T-helper 2 cell treated with Interferon-gamma antibody and Interleukin-4, amounts not matched to agents 5 μg/mL and 100 μg/mL, for 36 hours (primary cell): ENCODE measurements around the gene ZNF292.
"Not testable (repeated sequence)": the region's sequence is repeated elsewhere in the genome, so short reads cannot be mapped to it uniquely, and the experiment has no call there.

ENCODE experiments used
- DNase-seq: peaks from one replicate; pipeline ENCODE4 v3.0.0; 2021; ENCODE audit warnings: low spot score
- H3K27ac Mint-ChIP-seq: one replicate; pipeline ENCODE4 v1.8.0; 2021; ENCODE audit warnings: mild to moderate bottlenecking, mixed read lengths
- H3K27me3 Mint-ChIP-seq: one replicate; pipeline ENCODE4 v1.8.0; 2021; ENCODE audit warnings: low read depth, mixed read lengths
- H3K36me3 Mint-ChIP-seq: one replicate; pipeline ENCODE4 v1.8.0; 2021; ENCODE audit warnings: low read depth, mixed read lengths
- H3K4me1 Mint-ChIP-seq: one replicate; pipeline ENCODE4 v1.8.0; 2021; ENCODE audit warnings: low read depth, mixed read lengths
- H3K4me3 Mint-ChIP-seq: one replicate; pipeline ENCODE4 v1.8.0; 2022; ENCODE audit warnings: mild to moderate bottlenecking, moderate library complexity, mixed read lengths
- H3K9me3 Mint-ChIP-seq: one replicate; pipeline ENCODE4 v1.8.0; 2021; ENCODE audit warnings: mixed read lengths

Gene ZNF292

DNA sequence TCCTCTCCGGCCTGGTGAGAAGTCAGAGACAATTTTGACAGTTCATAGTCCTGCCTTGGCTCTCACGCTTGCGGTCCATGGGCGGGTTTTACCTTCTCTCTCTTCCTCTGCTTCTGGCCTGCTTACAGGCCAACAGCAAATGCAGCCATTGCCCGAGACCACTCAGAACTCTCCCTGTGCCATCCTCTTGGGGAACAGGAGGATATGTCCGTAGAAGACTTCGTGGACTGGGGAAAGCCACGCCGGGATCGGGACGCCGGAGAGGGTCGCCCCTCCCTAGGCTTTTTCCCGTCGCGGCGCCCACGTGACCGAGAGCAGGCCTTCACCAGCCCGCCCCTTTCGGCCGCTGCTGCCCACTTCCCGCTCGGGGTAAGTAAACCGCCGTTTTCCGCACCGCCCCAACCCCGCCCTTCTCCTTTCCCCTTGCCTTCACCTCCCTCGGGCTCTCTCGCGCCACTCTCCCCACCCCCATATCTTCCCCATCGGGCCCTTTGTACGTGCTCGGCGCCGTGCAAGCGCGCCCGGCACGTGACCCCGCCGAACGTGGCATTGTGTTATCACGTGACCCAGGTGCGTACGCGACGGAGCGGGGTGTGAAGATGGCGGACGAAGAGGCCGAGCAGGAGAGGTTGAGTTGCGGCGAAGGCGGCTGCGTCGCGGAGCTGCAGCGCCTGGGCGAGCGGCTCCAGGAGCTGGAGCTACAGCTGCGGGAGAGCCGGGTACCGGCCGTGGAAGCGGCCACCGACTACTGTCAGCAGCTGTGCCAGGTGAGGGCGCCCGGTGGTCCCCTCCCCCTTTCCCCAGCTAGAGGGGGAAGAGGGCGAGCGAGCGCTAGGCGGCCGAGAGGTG lies at the start of gene ZNF292:
ZNF292 (plus strand) TSS at position 573 of the 849 bp plus-strand sequence; CDS start at position 600, 27 bp downstream.
- peak; percentile 98 for DNase-seq
- peaks cover 45% of the 10 kb centered on the region for H3K4me1 Mint-ChIP-seq
- peak within 1 kb of the TSS; percentile 91 for H3K4me3 Mint-ChIP-seq
- H3K9me3 Mint-ChIP-seq, result no peaks in the 10 kb centered on the region
- peaks cover 12% of the 10 kb centered on the region for H3K36me3 Mint-ChIP-seq
- peak within 1 kb of the TSS; percentile 99 for H3K27ac Mint-ChIP-seq
- H3K27me3 Mint-ChIP-seq, result no peaks in the 10 kb centered on the region

DNA sequence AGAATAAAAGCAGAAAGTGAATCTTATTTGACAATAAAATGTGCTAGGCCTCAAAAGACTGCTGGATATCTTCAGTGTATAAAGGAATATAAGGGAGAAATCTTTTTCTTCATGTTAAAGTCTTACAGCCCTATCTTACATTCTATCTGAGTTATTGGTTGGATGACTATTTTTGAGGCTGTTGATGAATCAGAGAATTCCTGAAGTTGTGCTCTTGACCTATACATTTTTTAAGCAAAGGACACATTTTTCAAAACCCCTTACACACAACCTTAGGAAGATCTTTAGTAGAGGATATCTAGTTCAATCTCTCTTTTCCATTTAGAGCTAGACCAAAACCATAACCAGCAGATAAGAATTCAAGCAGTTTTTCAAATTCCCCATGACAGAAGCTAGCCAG lies 49.5 kb upstream of the ZNF292 start:
- Mint-ChIP-seq H3K27me3 (peaks cover 39% of the 10 kb centered on the region), H3K4me3 (no peak overlapping the region), H3K36me3 (no peaks in the 10 kb centered on the region), H3K4me1 (no peaks in the 10 kb centered on the region), H3K9me3 (no peaks in the 10 kb centered on the region), H3K27ac (no peak overlapping the region)
- DNase-seq, result no peak

DNA sequence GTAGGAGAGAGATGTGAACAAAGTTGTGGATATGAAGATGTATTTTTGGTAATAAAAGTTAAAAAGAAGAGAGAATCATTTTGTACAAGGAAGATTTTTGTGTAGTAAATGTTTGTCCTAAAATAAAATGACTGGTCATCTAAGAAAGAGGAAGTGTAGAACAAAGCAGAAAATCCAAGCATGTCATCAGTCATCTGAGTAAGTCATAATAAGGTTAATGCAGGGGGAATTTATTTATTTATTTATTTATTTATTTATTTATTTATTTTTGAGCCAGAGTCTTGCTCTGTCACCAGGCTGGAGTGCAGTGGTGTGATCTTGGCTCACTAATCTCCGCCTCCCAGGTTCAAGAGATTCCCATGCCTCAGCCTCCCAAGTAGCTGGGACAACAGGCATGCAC lies 44.7 kb upstream of the ZNF292 start:
- H3K9me3 Mint-ChIP-seq, result no peaks in the 10 kb centered on the region
- H3K27ac Mint-ChIP-seq, result no peak overlapping the region
- H3K4me3 Mint-ChIP-seq, result no peak overlapping the region
- no peak for DNase-seq
- no peaks in the 10 kb centered on the region for H3K4me1 Mint-ChIP-seq
- no peaks in the 10 kb centered on the region for H3K36me3 Mint-ChIP-seq
- H3K27me3 Mint-ChIP-seq, result peaks cover 60% of the 10 kb centered on the region

DNA sequence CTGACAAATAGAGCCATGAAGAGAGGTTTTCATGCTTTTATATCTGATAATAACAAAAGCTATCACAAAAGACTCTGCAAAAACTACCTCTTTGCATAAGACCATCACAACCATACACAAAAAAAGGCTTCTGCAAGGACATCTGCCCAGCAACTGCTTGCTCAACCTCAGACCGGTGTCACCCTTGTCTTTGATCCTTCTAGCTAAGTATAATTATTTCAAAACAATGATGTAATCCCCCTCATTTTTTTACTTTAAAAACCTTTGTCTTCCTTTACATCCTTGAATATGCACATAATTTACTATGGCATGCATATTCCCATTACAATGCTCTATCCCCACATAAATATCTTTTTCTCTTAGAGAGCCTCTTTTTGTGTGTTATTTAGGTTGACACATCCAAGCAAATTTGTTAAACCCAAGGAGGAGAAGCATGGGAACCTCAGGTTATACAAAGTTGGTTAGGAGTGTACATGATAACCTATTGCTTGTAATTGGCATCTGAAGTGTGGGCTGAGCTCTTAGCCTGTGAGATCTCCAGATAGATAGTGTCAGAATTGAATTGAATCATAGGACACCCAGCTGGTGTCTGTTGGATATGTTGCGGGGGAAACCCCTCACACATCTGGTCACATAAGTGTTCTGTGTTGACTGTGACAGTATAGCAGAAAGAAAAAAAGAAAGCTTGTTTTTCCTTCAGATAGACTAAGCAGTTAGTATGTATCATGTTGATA lies 39.8 kb upstream of the ZNF292 start:
- no peak overlapping the region for H3K4me3 Mint-ChIP-seq
- DNase-seq, result peak; percentile 24
- no peaks in the 10 kb centered on the region for H3K36me3 Mint-ChIP-seq
- H3K9me3 Mint-ChIP-seq, result no peaks in the 10 kb centered on the region
- H3K27me3 Mint-ChIP-seq, result peaks cover 56% of the 10 kb centered on the region
- H3K4me1 Mint-ChIP-seq, result no peaks in the 10 kb centered on the region
- H3K27ac Mint-ChIP-seq, result no peak overlapping the region

DNA sequence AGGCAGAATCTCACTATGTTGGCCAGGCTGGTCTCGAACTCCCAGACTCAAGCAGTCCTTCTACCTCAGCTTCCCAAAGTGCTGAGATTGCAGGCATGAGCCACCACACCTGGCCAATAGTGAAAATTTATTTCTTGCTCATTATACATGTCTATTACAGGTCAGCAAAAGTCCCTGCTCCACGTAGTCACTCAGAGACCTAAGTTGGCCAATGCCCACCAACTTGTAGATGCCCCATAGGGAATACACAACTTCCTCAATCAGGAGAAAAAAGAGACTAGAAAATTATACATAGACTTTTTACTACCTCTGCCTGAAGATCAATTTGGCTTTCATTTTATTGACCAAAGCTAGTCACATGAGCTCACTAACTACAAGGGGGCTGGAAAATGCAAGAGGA lies 38.4 kb upstream of the ZNF292 start:
- no peak overlapping the region for H3K27ac Mint-ChIP-seq
- no peak for DNase-seq
- H3K4me1 Mint-ChIP-seq, result no peaks in the 10 kb centered on the region
- H3K9me3 Mint-ChIP-seq, result no peaks in the 10 kb centered on the region
- no peaks in the 10 kb centered on the region for H3K36me3 Mint-ChIP-seq
- H3K27me3 Mint-ChIP-seq, result peaks cover 58% of the 10 kb centered on the region
- no peak overlapping the region for H3K4me3 Mint-ChIP-seq

GRCh38 chr6:87118054-87118453 lies 37.3 kb upstream of the ZNF292 start:
- Mint-ChIP-seq H3K9me3 (no peaks in the 10 kb centered on the region), H3K4me3 (no peak overlapping the region), H3K27ac (no peak overlapping the region), H3K4me1 (no peaks in the 10 kb centered on the region), H3K36me3 (no peaks in the 10 kb centered on the region), H3K27me3 (peaks cover 55% of the 10 kb centered on the region)
- no peak for DNase-seq

GRCh38 chr6:87122477-87122876 lies 32.9 kb upstream of the ZNF292 start:
- DNase-seq, result no peak
- Mint-ChIP-seq H3K4me3 (no peak overlapping the region), H3K9me3 (no peaks in the 10 kb centered on the region), H3K4me1 (no peaks in the 10 kb centered on the region), H3K27ac (no peak overlapping the region), H3K27me3 (peaks cover 37% of the 10 kb centered on the region), H3K36me3 (no peaks in the 10 kb centered on the region)

- H3K9me3 Mint-ChIP-seq, result no peaks in the 10 kb centered on the region
- H3K4me3 Mint-ChIP-seq, result no peak overlapping the region
- DNase-seq, result no peak
- no peaks in the 10 kb centered on the region for H3K36me3 Mint-ChIP-seq
- H3K27ac Mint-ChIP-seq, result no peak overlapping the region
- H3K27me3 Mint-ChIP-seq, result peaks cover 31% of the 10 kb centered on the region
- no peaks in the 10 kb centered on the region for H3K4me1 Mint-ChIP-seq
Observed at GRCh38 chr6:87124074-87124473, 31.3 kb upstream of the ZNF292 start.

GRCh38 chr6:87126501-87126900 lies 28.9 kb upstream of the ZNF292 start:
- Mint-ChIP-seq H3K4me3 (no peak overlapping the region), H3K4me1 (no peaks in the 10 kb centered on the region), H3K36me3 (no peaks in the 10 kb centered on the region), H3K27ac (no peak overlapping the region), H3K27me3 (peaks cover 23% of the 10 kb centered on the region), H3K9me3 (no peaks in the 10 kb centered on the region)
- DNase-seq, result no peak

GRCh38 chr6:87127737-87128136 lies 27.6 kb upstream of the ZNF292 start:
- DNase-seq, result no peak
- Mint-ChIP-seq H3K36me3 (no peaks in the 10 kb centered on the region), H3K9me3 (no peaks in the 10 kb centered on the region), H3K27ac (no peak overlapping the region), H3K4me1 (no peaks in the 10 kb centered on the region), H3K27me3 (peaks cover 21% of the 10 kb centered on the region), H3K4me3 (no peak overlapping the region)

DNA sequence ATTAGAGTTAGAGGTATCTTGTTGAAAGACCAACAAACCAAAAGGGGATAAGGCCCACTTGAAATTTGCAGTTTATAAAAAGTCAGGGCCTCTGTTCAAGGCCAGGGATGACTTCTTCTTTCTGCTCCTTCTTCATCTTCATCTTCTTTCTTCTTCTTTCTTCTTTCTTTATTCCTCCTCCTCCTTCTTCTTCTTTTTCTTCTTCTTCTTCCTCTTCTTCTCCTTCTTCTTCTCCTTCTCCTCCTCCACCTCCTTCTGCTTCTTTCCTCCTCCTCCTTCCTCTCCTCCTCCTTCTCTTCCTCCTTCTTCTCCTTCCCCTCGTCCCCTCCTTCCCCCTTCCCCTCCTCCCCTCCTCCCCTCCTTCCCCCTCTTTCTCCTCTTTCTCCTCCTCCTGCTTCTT lies 18.4 kb upstream of the ZNF292 start:
- no peak for DNase-seq
- peaks cover 53% of the 10 kb centered on the region for H3K27me3 Mint-ChIP-seq

GRCh38 chr6:87139236-87139635 lies 16.1 kb upstream of the ZNF292 start:
- peaks cover 55% of the 10 kb centered on the region for H3K27me3 Mint-ChIP-seq
- peak; percentile 16 for DNase-seq
- H3K4me3 Mint-ChIP-seq, result no peak overlapping the region
- H3K4me1 Mint-ChIP-seq, result peaks cover 1% of the 10 kb centered on the region
- peaks cover 4% of the 10 kb centered on the region for H3K9me3 Mint-ChIP-seq
- no peaks in the 10 kb centered on the region for H3K36me3 Mint-ChIP-seq
- no peak overlapping the region for H3K27ac Mint-ChIP-seq

More for the DNA sequence above, 18.4 kb upstream of the ZNF292 start:
- Mint-ChIP-seq H3K9me3 (no peaks in the 10 kb centered on the region), H3K4me1 (peaks cover 1% of the 10 kb centered on the region), H3K4me3 (no peak overlapping the region), H3K27ac (no peak overlapping the region), H3K36me3 (no peaks in the 10 kb centered on the region)

GRCh38 chr6:87139927-87140326 lies 15.4 kb upstream of the ZNF292 start:
- not testable (repeated sequence) for H3K4me3 Mint-ChIP-seq, H3K4me1 Mint-ChIP-seq, DNase-seq, H3K36me3 Mint-ChIP-seq, H3K9me3 Mint-ChIP-seq, H3K27ac Mint-ChIP-seq
- H3K27me3 Mint-ChIP-seq, result peaks cover 57% of the 10 kb centered on the region

GRCh38 chr6:87146363-87146762 lies 9.0 kb upstream of the ZNF292 start:
- Mint-ChIP-seq H3K4me3 (no peak overlapping the region), H3K36me3 (no peaks in the 10 kb centered on the region), H3K27me3 (peaks cover 53% of the 10 kb centered on the region), H3K9me3 (peaks cover 4% of the 10 kb centered on the region), H3K4me1 (peaks cover 5% of the 10 kb centered on the region), H3K27ac (no peak overlapping the region)
- DNase-seq, result no peak
